ENCODE measurements around the gene DCTD.
A peak's percentile ranks its signal among the peaks of the same experiment; 100 is the strongest.

Gene DCTD

DNA sequence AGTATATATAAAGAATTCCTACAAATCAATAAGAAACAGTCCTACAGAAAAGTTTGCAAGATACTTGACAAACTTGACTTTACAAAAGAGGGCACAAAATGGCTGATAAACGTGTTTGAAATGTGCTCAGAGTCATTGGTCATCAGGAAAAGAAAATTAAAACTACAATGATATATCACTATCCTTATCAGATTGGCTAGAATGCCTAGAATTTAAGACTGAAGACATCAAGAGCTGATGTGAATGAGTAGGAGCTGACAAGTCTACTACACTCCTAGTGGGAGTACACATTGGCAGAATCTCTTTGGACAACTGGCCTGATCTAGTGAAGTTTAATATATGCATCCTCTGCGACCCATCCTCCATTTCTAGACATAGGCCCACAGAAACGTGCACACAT lies 10.3 kb upstream of the DCTD start:
- FAIRE-seq = no peak
- TF ChIP-seq, protein P1, sequence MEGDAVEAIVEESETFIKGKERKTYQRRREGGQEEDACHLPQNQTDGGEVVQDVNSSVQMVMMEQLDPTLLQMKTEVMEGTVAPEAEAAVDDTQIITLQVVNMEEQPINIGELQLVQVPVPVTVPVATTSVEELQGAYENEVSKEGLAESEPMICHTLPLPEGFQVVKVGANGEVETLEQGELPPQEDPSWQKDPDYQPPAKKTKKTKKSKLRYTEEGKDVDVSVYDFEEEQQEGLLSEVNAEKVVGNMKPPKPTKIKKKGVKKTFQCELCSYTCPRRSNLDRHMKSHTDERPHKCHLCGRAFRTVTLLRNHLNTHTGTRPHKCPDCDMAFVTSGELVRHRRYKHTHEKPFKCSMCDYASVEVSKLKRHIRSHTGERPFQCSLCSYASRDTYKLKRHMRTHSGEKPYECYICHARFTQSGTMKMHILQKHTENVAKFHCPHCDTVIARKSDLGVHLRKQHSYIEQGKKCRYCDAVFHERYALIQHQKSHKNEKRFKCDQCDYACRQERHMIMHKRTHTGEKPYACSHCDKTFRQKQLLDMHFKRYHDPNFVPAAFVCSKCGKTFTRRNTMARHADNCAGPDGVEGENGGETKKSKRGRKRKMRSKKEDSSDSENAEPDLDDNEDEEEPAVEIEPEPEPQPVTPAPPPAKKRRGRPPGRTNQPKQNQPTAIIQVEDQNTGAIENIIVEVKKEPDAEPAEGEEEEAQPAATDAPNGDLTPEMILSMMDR (IDR thresholded peaks at IDR 0.05; ENCODE audit: insufficient read depth, missing control alignments) = no peak

DNA sequence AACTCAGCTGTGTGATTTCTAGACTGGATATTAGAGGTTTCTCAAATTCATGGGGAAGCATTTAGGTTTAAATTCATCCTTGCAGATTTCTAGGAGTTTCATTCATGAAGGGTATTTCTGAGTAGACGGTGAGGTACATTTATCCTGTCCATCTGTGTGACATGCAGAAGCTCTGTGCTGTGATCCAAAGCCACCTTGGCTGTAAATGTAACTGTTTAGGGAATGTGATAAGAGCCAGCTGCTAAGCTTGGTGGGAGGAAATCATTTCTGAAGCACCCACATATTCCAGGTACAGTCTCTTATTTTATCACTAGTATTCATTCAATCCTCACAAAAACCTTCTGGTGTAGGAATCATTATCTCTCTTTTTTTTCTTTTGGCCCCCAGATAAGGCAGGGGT lies 8.7 kb upstream of the DCTD start:
- TF ChIP-seq, protein P1 (IDR thresholded peaks at IDR 0.05; ENCODE audit: insufficient read depth, missing control alignments) = no peak
- no peak for FAIRE-seq
- DNase-seq (ENCODE audit: insufficient read length, low spot score) = no peak

More for the DNA sequence above, 10.3 kb upstream of the DCTD start:
- DNase-seq (ENCODE audit: insufficient read length, low spot score) = no peak

DNA sequence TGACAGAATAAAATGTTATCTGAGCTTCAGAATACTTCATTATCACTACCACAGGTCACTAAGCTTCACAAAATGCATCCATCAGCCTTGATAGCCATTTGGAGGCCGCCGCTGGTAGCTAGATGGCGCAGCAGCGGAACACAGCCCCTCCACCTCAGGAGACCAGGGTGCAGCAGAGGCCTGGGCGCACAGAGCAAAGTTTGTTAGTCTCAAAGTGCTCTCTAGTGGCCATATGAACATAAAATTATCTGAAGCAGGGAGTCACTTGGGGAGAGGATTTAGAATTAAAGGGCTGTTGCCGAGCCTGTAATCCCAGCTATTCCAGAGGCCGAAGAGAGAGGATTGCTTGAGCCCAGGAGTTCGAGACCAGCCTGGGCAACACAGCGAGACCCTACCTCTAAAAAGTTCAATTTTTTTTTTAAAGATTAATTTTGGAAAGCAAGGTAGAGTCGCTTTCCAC lies 8.1 kb upstream of the DCTD start:
- no peak for FAIRE-seq
- DNase-seq (ENCODE audit: insufficient read length, low spot score) = no peak
- TF ChIP-seq, protein P1 (IDR thresholded peaks at IDR 0.05; ENCODE audit: insufficient read depth, missing control alignments) = peak; percentile 78

DNA sequence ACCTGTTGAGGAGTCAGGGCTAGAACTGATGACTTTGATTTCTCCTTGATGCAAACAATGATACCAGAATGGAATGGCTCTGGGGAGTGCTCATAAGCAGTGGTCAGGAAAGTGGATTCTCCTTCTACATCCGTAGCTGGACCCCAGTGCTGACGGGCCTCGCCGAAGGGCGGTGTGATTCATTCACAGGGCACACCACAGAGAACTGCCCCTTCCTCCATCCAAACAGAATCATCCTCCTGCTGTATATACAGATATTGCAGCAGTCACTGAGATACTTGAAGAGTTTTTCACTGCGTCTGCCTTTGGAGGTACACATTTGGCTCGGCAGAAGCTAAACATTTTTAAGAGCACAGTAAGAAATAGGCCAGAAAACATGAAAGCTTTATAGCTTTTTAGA lies 7.3 kb upstream of the DCTD start:
- no peak for DNase-seq (ENCODE audit: insufficient read length, low spot score)
- no peak for FAIRE-seq
- TF ChIP-seq, protein P1 (IDR thresholded peaks at IDR 0.05; ENCODE audit: insufficient read depth, missing control alignments) = no peak

DNA sequence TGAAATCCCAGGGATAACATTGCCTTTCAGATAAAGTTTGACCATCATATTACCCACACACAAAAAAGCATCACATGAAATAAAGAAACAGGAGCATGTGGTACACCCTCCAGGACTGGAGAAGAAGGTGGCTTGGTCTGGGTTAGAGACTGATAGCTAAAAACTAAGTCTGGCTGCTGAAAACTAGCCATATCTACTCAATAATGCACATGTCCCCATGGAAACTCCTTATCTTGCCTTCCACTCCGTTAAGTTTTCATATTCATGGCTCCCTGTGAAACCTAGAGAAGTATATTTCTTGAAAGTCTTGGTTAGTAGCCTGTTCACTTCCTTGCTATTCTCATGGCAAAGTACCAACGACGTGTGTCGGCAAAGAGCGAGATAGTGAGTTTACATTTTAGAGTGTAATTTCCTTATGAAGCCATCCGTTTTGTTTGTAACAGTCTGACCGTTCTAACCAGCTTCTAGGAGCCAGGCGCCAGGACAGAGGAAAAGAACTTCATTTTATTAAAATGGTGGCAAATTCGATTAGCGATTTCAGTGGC lies 6.7 kb upstream of the DCTD start:
- TF ChIP-seq, protein P1 (IDR thresholded peaks at IDR 0.05; ENCODE audit: insufficient read depth, missing control alignments) = no peak
- DNase-seq (ENCODE audit: insufficient read length, low spot score) = no peak
- no peak for FAIRE-seq

DNA sequence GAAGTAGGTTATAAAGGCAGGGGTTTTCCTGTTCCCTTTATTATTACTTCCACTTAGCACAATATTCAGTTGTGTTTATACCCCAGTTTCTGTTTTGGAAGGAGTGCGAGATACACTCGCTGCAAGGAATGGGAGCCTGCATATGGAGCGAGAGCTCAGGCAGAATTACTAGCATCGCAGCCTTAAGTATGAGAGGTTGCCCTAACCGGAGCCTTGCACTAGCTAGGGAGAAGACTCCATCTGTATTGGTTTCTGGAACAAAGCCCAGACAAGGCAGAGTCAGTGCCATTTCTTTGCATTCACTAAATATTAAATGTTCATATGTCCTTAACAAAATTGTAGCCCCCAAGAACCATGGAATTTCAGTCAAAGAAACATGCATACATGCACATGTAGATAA lies 6.2 kb upstream of the DCTD start:
- TF ChIP-seq, protein P1 (IDR thresholded peaks at IDR 0.05; ENCODE audit: insufficient read depth, missing control alignments) = no peak
- FAIRE-seq (no peak), DNase-seq (ENCODE audit: insufficient read length, low spot score) (no peak)

DNA sequence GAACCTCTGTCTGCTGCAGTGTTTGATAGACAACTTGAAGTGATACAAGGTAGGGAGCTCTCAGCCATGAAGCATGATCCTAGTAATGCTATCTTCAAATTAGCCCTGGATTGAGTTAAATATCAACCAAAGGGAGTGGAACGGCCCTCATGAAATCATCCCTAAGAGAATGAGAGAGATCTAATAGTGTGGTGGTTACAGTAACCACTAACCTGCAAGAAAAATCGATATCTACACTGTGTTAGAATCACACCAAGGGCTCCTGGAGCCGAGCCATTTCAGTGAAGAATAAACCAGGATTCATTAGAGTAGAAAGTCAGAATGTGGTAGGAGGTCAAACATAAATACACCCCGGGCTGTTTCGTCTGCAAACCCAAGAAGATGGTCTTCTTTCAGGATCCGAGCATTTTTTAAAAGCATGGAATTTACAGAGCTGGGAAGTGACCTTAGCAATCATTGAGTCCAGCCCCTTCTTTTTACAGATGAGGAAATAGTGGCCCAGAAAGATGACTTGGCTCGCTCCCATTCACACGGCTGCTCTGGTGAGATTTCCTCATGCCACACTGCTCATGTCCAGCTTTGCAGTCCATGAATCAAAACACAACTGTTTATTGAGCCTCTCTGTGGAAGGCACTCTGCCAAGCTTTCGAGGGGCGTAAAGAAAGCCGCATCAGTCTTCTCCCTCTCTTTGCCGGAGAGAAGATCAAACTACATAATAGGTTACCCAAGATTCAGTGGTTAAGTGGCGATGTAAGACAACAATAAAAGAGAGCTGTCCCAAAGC lies 5.5 kb upstream of the DCTD start:
- TF ChIP-seq, protein P1 (IDR thresholded peaks at IDR 0.05; ENCODE audit: insufficient read depth, missing control alignments) = no peak
- DNase-seq (ENCODE audit: insufficient read length, low spot score) = no peak
- FAIRE-seq = no peak
